GM21786 (cell line): ENCODE results near the gene LIN7A.

Experiments
- ATAC-seq: cut with Tn5 transposase; IDR thresholded peaks from one replicate; pipeline ENCODE4 v1.9.1; 2021; ENCODE audit not compliant: unreplicated experiment

The LIN7A gene, protein sequence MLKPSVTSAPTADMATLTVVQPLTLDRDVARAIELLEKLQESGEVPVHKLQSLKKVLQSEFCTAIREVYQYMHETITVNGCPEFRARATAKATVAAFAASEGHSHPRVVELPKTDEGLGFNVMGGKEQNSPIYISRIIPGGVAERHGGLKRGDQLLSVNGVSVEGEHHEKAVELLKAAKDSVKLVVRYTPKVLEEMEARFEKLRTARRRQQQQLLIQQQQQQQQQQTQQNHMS

DNA sequence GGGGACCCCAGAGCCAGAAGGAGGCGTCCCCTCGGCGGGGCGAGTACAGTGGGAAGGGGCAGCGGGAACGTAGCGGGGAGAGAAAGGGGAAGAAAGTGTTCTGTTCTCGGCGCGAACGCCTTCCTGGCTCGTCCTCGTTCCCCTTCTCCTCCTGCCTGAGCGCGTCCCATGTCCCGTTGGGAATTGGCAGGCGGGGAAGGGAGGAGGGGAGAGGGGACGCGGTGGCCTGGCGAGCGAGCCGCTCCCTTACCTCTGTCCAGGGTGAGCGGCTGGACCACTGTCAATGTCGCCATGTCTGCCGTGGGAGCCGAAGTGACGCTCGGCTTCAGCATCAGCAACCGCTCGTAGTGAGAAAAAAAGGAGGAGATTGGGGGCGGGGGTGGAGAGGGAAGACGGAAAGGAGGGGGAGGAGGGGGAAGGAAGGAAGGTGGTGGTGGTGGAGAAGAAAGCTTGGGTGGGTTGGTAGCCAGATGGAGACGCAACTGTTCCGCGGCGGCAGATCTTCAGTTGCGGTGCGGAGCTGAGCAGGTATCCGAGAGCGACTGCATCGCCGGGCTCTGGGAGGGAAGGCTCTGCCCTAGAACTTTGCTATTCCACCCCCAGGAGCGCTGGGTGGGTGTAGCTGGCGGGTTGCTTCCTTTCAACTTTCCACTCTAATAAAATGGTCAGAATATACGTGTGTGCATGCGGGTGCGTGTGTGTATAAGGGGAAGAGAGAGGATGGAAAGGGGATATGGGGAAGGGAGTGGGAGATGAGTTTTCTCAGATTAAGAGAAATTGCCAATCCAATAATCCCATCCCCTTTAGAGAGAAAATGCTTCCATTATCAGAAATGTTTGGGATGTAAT, at the start of gene LIN7A:
TSS of gene LIN7A (minus strand) at position 544 of the 848 bp plus-strand sequence. CDS start at position 332, 212 bp downstream.
- ATAC-seq = peak; percentile 13

DNA sequence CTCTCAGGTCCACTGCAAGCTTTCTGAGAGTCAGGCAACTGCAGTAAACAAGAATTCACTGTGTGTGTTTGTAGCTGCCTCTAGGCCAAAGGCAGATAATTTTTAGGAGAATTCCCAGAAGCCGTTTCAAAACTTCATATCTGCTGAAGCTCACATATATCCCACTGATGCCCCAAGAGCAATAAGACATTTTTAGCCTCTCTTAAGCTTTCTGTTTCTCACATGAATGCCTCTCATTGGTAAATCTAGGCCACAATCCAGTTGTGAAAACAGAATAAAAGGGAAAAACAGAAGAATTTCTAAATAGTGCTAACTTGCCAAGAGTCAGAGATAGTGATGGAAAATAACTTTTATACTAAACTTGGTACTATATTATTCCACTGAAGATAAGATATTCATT, 48.5 kb upstream of the LIN7A start:
- ATAC-seq = no peak

DNA sequence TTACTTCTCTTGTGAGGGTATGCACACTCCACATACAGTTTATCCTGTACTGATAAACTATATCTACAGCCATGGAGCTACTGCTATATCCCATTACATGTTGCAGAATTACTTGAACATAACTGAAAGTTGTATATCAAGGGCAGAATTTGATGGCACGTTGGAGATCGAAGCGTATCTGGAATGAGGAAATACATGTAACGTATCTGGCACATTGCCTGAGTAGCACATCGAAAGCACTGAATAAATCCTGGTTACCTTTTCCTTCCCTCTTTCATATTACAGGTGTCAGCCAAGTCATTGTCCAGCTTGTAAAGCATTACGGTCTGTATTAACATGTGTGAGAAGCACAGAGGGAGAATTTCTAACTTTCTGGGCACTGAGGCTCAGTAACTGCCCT, 42.1 kb upstream of the LIN7A start:
- ATAC-seq = no peak

DNA sequence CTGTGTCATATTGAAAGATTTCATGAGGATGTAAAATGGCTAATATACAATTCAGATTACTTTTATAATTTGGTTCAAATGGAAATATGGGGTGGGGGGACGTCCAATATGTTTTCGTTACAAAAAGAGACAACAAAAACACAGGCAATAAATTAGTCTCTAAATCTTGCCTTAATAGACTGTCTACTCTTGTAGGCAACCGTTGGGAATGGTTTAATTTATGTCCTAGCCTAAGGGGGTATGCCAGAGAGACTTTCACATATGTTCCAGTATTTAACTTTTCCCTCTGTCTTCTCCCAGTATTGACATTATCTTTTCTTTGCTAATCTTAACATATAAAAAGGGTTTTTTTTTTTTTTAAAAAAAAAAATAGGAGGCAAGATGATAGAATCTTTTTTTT, 41.5 kb upstream of the LIN7A start:
- ATAC-seq = no peak

DNA sequence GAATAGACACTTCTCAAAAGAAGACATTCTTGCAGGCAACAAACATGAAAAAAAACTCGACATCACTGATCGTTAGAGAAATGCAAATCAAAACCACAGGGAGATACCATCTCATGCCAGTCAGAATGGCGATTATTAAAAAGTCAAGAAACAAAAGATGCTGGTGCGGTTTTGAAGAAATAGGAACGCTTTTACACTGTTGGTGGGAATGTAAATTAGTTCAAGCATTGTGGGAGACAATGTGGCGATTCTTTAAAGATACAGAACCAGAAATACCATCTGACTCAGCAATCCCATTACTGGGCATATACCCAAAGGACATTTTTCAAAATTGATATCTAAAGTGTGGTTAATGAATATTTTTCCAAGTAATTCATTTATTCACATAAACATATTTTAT, 39.6 kb upstream of the LIN7A start:
- no peak for ATAC-seq

DNA sequence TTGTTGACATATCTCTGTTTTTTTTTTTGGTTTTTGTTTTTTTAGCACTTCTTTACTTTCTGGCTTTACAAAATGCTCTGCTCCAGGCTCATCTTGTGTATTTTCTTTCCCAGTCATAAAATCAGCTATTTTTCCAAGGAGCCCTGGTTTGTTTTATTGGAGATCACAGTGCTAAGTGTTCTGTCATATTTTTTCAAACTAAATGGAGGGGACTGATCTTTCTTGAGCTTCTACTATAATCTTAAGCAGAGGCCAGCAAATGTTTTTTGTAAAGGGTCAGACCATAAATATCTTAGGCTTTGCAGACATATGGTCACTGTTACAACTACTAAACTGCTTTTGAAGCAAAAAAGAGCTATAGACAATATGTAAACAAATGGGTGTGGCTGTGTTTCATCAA, 30.6 kb upstream of the LIN7A start:
- ATAC-seq = no peak

DNA sequence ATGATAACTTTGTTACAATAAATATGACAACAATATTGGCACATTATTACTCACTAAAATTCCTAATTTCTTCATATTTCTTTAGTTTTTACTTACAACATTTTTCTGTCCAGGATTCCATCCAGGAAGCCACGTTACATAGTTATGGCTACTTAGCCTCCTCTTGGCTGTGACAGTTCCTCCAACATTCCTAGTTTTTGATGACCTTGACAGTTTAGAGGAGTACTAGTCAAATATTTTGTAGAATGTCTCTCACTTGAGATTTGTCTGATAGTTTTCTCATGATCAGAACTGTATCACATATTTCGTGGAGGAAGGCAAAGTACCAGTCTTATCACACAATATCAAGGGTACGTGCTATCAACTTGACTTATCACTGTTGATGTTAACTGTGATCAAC, 29.8 kb upstream of the LIN7A start:
- ATAC-seq = no peak

DNA sequence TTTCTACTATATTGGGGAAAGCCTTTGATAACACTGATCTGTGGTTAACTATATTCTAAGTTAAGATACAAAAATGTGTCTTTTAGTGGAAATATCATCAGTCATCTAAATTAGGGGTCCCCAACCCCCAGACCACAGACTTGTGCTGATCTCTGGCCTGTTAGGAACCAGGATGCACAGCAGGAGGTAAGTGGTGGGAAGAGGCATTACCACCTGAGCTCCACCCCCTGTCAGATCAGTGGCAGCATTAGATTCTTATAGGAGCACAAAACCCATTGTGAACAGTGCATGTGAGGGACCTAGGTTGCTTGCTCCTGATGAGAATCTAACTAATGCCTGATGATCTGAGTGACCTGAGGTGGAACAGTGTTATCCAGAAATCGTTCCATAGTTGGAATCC, 28.3 kb upstream of the LIN7A start:
- no peak for ATAC-seq

DNA sequence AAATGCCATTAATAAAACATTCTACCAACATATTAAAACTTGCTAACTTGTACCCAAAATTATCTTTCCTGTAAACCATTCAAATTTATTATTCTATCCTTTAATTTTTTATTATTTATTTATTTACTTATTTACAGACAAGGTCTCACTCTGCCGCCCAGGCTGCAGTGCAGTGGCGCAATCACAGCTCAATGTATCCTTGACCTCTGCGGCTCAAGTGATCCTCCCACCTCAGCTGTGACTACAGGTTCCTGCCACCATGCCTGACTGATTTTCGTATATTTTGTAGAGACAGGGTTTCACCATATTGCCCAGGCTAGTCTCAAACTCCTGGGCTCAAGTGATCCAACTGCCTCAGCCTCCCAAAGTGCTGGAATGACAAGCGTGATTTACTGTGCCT, 20.4 kb upstream of the LIN7A start:
- no peak for ATAC-seq

DNA sequence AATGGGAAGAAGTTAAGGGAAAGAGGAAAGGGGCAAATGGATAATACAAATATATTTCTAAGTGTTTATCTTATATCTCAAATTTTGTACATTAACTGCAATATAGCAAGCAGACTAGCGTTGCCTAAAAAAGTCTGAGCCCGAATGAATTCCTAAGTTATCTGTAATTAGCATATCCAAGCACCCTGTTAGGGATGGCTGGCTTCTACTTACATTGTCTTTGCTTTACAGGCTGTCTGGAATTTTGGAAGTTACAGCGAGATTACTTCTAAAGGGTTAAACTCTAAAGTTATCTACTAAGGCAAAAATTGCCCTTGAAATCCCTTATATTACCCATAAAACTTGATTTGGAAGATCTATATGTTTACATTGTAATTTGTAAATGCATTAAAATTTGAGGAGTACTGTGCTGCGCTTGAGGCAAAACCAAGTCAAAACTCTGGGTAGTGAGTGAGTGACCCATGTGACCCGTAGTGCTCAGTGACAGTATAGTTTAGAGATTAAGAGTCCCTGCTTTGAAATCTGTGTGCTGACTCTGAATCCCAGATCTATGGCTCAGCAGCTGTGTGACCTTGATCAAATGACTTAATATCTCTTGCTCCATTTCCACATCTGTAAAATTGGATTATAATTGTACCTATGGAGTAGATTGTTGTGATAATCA, 17.3 kb upstream of the LIN7A start:
- no peak for ATAC-seq

DNA sequence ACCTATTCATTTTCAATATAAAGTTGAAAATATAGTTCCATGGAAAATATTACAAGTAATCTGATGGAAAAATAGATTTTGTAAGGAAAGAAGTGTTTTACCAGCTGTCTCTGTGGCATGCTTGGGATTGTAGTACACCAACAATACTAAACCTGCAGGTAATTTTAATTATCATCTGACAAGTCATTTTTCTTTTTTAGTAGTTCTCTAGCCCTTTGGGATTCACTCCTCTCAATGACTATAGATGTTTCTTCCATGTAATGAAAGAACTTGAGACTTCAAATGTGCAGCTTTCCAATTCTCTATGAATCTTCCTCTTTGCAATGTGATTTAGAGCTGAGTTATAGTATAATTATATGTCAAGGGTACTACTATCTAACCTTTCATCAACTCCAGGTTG, 14.7 kb upstream of the LIN7A start:
- no peak for ATAC-seq

DNA sequence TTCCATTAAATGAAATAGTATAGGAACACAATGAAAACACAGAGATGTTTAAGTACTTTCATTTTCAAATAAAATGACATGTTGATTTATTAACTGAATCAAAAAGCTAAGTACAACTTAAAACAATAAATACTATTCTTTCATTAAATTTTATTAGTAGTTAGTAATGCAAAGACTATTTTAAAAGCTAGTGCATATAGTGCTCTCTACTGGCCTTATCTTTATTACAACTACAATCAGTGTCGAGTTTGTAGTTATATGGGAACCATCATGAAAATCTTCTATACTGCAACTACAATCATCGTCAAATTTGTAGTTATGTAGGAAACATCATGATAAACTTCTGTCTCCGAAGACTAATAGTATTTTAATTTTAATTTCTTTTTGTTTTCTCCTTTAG, 8.9 kb upstream of the LIN7A start:
- ATAC-seq = no peak

DNA sequence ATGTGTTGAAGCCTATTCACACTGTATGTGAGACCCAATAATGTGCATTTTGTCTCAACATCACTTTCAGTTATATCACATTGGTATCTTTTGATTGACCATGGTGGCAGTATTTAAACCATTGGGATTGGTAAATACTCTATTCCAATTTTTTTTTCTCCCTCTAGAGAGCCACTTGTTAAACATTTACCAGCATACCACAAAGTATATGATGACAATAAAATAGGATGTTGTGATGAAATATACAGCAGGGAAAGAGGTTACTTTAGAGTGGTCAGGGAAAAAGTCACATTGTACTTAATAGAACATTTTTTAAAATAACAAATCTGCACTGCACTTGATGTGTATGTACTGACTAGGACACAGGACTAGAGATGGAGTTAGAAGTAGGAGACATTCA, 5.6 kb upstream of the LIN7A start:
- ATAC-seq = no peak

DNA sequence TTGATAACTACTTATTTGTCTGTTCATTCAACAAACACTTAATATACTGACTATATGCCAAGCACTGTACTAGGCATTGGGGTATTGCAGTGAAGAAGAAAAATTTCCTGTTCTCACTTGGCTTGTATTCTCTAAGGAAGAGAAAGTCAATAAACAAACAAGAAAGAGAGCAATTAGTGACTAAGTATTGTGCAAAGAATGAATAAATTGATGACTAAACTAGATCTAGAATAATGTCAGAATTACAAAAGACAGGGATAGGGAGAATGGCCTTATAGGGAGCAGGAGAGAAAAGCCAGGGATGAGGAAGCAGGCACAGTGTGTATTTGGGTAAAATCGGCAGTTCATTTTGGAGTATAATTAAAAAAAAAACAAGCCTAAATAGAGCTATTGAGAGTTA, 4.2 kb upstream of the LIN7A start:
- ATAC-seq = no peak

DNA sequence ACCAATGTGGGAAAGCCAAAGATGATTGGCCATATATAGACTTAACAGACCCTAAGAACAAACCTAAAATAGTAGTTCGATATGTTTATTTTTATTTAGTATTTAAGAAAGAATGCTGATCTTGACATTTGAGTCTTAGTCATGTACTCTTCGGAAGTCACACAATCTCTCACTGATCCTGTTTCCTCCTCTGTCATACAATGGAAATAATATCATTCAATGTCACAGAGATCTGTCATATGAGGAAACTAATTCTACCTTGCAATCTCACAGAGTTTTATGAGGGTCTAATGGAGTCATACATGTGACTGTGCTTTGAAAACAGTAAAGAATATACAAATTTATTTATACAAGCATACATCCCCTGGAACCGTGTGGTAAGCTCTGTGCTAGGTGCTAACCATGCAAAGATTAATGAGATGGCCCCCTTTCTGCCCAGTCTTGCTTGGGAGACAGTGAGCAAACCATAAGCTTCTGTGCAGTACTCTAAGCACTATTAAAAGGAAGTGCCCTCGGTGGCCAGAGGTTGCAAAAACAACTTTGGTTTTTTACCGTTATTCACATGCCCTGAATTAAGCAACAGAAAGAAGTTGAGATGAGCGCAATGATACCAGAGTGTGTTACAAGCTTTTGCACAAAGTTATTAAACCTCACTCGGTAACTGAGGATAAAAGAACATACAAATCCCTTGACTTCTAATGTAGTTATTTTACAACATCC, 1.7 kb upstream of the LIN7A start:
- ATAC-seq = no peak

DNA sequence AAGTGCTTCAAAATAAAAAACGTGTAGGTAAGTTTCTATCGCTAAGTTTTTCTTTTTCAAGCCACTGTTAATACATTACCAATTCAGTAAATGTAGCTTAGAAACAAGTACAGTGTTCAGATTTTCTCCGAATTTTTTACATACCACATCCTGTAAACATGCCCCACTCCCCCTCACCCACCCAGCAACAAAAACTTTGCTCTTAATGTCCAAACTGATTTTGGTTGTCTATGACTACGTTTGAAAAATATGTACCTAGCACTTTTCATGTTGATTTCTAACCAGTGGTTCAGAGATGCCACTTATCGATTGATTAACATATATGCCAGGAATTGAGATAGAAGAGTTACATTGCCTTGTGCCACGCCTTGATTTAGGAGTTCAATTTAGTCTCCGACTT, 663 bp upstream of the LIN7A start:
- ATAC-seq = peak; percentile 21

DNA sequence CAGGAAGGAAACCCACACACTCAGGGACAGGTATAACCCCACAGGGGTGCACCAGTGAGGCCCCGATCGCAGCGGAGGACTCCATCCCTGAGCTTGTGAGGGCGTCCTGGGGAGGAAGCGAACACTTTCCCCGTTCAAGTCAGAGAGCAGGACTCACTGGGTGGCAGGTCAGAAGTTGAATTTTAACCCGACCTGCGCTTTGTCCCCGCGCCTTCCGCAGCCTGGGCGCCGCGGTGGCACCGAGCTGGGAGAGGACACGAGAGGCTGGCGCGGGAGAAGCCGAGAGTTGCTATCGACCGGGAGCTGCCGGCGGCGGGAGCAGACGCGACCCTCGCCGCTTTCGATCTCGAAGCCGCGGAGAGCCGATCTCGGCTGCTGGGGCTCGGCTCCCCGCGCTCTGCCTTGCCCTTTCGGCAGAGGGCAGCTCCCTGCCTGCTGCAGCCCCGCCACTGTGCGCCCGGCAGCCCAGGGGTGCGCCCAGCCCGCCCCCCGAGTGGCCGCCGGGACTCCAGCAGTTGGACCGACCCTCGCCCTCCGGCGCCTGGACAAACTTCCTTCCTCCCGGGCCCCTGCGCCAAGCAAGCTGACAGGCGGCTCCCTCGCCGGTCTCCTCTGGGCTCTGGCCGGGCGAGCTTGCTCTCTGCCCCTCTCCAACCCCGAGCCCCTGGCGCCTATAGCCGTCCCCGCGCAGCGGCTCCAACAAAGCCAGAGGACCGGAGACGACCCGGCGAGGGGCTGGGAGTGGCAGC, 918 bp downstream of the LIN7A start:
- peak; percentile 42 for ATAC-seq

DNA sequence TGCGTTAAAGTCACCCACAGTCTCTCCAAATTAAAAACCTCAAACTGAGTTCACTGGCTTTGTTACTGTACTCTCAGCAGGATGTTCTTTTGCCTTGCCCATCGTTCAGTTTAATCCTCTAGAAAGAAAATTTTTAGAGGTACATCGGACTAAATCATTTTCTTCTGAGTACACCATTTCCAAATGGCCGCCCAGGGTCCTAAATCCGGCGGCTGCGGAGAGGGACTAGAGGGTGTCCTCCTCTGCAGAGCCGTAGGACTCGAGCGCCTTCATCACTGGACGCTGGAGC, 1.4 kb downstream of the LIN7A start:
- peak; percentile 38 for ATAC-seq

DNA sequence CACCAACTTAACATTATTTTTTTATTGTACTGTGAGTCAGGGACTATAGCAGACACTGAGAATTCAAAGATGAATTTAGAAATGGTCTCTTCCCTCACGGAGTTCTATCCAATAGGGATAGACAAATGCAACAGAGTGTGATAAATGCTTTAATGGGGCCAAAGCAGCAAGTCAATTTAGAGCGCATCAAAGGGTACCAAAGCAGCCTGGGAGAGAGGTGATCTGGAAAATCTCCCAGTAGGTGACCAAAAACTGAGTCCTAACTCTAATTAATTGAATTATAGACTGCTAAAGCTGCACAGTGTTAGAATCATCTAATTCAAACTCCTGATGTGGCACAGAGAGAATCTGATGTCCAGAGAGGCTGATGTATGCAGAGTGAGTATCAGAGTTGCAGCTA, 2.6 kb downstream of the LIN7A start:
- ATAC-seq = no peak

DNA sequence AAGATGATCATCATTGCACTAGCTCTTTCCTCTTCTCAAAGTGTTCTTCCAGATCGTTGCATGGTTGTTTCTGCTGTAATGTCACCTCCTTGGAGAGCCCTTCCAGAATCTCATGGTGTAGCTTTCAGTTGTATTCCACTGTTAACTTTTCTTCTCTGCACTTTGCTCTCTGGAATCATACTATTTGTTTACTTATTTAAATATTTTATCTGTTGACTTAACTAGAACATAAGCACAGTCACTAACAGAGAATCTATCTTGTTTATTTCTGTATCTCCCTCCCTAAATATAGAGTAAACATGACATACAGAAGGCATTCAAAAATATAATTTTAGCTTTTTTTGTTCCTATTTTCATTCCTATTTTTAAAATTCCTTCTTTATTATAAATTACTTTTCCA, 11.8 kb downstream of the LIN7A start:
- ATAC-seq = no peak

DNA sequence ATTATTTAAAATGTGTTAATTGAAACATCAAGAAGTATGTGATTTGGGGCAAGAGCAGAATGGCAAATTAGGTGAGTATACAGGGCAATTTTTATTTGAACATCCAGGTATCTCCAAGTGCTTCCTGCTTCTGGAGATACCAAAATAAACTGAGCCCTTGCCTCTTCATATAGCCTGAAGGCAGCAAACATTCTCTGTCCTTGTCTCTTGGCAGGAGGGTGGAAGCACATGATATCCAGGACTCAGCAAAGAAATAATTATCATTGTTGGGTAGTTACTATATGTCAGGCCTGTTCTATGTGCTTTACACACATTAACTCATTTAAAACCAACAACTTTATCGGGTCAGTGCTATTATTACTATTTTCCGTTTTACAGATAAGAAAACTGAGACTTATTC, 12.5 kb downstream of the LIN7A start:
- no peak for ATAC-seq
